ENCODE results near the gene SLC35F1.
"Not testable (repeated sequence)": the region's sequence is repeated elsewhere in the genome, so short reads cannot be mapped to it uniquely, and the experiment has no call there.

The SLC35F1 gene

DNA sequence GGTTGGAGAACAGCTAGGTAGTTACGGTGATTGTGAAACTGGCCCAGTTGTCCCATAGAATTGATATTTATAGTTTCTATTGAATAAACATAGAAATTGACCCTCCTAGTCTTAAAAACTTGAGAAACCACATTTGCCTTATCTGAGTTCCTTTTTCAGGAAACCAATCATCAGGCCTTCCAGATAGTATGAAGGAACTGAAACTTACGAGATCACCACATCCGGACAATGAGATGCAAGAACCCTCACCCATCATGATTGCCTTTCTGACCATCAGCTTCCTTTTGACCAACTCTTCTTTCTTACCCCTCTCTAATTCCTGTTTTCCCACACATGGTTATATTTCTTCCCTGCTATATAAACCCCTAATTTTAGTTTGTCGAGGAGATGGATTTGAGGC, 21.8 kb downstream of the SLC35F1 start:
- no peak for DNase-seq

DNA sequence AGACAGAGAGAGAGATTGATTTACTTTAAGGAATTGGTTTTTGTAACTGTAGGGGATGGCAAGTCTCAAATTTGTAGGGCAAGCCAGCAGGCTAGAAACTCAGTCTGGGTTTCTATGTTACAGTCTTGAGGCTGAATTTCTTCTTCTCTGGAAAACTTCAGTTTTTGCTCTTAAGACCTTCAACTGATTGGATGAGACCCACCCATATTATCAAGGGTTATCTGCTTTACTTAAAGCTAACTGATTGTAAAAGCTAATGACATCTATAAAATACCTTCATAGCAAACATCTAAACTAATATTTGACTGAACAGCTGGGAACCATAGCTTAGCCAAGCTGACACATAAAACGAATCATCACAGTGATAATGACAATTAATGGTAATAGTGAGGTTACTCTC, 22.4 kb downstream of the SLC35F1 start:
- DNase-seq = no peak

DNA sequence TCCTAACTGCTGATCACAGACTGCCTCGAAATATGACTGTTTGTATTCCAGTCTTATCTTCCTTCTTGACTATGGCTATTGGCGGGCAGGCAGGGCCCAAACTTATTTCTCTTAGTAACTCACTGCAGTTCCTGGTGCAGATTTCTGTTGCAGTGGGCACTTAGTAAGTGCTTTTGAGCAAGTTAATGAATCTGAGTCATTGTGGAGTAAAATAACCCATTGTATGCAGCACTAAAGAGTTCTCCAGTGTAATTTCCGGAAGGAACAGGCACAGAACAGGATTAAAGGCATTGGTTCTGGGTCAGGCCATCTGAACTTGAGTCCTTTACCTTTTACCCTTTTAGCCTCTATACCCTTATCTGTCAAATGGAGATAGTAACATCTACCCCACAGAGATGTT, 23.6 kb downstream of the SLC35F1 start:
- no peak for DNase-seq

DNA sequence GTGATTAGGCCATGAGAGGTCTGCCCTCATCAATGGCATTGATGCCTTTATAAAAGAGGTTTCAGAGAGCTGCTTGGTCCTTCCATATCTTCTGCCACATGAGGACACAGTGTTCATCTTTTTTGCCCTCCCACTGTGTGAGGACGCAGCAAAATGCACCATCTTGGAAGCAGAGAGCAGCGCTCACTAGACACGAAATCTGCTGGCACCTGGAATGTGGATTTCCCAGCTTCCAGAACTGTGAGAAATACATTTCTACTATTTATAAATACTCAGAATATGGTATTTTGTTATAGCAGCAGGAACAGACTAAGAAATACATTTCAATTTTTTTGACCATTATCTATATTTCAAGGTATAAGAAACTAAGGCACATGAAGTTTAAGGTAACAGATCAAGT, 24.9 kb downstream of the SLC35F1 start:
- no peak for DNase-seq

DNA sequence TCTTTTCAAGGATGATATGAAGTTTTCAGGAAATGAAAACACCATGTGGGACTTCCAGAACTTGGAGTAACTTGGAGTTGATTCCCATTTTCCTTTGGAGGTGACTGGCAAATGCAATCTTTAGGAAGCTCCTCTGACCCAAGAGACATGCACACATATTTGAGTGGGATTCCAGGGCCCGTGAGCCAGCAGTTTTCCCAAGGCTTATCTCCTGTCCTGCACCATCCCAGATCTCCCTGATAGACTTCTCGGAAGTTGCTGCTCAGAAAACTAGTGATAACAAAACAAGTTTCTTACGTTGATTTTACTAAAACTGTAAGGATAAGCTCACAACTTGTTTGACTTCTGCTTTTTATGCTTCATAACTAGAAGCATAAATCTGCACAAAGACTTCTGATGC, 25.6 kb downstream of the SLC35F1 start:
- no peak for DNase-seq

DNA sequence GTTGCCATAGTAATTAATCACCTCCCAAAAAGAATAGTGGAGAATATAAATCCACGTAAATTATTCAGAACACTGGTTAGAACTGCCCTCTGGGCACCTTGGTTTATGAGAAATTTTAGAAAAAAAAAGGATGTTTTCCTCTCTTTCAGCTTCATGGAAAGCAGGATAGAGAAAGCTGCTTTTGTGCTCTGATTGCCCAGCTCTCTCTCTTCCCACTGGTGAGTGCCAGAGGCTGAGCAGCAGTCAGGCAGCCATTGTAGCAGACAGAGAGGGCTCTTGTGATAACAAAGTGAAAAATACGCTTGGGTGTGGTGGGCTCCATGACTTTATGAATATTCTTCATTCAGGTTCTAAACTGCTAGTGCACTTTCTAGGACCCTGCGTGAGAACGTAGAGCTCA, 26.4 kb downstream of the SLC35F1 start:
- no peak for DNase-seq

DNA sequence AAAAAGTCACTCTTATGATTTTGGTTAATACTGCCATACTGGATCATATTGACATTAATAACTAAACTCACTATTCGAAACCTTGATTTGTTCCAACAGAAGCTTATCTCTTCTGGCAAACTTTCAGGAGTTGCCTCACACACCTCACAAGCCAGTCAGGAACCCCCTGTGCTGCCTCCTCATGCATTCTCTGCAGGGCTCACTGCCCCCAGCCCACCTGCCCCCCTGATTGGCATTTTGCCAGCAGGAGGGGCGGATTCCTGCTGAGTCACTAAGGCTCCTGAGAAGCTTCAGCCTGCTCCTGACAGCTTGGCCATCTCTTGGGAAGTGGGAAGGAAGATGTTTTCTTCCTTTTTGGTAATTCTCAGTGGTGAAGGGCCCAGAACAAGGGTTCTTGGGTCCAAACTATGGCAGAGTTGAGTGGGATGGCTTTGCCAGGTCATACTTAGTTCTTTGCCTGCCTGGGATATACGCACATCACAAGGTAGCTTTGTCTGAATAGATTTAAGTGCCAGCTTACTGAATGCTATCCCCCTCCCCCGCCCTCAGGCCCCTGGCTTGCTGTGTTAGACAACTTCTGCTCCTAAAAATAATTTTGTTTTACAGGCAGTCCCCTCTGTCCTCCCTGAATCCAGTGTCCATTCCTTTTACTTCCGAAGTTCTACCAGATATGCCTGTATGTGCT, 31.4 kb downstream of the SLC35F1 start:
- DNase-seq = no peak

DNA sequence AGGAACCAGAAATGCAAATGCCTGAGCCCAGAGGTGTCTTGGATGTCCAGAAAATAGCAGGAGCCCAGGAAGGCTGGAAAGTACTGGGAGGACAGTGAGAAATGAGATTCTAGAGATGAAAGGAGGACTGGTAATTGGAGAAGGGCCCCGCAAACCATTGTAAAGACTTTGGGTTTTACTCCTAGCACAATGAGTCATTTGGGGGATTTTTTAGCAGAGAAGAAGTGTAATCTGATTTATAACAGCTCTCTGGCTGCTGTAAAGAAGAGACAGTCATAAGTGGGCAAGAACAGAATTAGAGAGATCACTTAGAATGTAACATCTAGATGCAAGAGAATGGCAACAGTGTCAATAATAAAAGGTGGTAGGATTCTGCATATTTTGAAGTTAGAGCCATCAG, 40.2 kb downstream of the SLC35F1 start:
- no peak for DNase-seq

DNA sequence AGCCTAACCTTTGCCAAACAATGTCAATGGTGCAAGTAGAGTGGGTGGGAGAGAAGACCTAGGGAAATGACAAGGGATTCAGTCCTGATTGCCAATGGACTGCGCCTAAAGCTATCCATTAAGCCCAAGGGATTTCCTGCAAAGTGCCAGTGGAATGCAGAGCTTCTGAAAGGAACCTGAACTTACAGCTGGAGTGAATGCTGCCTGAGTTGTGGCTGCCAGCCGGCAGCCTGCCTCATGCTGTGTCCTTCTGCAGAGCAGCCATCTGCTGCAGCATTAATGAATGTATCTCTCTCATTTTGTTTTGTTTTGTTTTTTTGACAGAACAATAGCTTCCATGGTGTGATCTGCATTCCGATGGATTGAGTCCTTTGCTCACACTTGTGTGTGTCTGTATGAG, 44.7 kb downstream of the SLC35F1 start:
- no peak for DNase-seq

DNA sequence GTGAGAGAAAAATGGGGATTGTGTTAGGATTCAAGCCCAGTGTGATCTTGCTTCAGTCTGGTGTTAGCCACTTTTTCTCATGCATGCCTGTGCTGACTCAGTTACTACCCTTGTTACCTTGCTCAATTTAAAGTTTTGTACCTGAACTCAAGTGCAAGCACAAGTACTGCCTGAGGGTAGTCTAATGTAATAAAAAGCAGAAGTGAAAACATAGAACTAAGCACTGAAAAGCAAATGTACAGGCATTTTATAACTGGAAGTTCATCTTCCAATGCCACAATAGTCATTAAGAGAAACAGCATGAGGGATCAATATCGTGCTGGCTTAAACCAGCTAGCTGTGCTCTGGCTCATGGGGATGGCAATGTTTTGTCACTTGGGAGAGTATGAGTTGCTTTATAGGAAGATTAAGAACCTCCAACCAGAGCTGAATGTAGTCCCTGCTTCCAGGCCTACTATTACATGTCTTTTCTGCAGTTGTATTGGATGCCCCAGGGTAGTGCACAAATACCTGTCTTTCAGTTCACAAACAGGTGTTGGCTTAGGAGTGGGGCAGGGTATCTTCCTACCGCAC, 48.7 kb downstream of the SLC35F1 start:
- DNase-seq = no peak

DNA sequence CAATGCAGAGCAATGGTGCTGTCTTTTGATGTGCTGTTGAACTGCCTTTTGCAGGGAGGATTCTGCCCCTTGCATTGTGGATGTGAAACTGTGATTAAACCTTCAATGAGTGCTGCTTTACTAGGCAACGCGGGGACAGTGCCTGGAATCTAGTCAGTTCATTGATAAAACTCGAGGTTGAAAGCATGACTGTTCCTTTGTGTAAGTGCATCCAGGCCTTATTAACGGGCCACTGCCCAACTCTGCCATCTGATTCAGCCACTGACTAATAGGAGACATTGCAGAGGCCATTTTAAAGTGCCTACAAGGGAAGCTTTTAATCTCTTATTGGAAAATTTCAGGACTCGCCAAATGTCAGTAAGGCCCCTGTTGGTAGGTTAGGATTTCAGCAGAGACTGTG, 49.3 kb downstream of the SLC35F1 start:
- no peak for DNase-seq

DNA sequence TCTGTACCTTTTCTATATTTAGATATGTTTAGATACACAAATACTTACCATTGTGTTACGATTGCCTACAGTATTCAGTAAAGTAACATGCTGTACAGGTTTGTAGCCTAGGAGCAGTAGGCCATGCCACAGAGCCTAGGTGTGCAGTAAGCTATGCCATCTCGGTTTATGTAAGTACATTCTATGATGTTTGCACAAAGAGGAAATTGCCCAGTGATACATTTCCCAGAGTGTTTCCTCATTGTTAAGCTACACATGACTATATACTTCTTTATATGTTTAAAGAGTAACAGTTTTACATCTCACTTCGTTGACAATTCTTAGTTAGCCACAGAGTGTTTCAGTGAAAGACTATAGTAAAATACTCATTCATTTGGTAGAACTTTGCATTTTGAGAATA, 51.5 kb downstream of the SLC35F1 start:
- no peak for DNase-seq

DNA sequence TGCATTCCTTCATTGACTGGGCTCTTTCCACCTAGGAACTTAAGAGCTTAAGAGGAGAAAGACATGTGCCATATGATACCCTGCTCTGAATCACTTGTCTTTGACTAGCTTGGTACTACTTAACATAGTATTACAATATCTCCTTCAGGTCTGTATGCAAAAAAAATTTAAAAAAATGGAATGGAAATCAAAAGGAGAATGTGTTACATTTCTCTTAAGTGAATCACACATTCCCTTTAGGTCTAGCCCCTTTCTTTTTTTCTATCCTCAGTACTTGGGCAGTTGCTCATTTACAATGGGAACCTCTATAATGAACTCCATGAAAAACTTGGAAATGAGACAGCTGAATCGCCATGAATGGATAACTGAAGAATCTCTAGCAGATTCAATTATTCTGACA, 53.8 kb downstream of the SLC35F1 start:
- DNase-seq = no peak

DNA sequence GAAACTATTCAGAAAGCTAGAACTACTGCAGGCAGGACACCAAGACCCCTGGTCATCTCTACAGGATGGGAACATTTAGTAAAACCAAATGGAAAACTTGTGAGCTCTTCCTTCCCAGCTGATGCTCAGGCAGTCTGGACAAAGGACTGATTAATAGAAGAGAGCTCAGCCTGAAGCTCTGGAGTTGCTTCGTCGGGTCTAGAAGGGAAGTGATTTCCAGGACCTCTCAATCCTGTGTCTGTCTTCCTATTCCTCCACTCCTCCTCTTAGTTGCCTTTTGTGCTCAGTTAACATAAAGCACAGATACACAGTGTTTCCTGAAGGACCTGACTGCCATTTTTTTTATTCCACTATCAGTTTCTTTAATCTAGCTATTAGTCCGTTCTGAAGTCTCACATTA, 54.2 kb downstream of the SLC35F1 start:
- DNase-seq = no peak

DNA sequence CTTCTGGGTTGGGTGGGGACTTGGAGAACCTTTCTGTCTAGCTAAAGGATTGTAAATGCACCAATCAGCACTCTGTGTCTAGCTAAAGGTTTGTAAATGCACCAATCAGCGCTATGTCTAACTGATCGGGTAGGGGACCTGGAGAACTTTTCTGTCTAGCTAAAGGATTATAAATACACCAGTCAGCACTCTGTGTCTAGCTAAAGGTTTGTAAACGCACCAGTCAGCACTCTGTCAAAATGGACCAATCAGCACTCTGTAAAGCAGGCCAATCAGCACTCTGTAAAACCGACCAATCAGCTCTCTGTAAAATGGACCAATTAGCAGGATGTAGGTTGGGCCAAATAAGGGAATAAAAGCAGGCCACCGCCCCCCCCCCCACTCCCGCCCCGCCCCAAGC, 58.7 kb downstream of the SLC35F1 start:
- DNase-seq = not testable (repeated sequence)

DNA sequence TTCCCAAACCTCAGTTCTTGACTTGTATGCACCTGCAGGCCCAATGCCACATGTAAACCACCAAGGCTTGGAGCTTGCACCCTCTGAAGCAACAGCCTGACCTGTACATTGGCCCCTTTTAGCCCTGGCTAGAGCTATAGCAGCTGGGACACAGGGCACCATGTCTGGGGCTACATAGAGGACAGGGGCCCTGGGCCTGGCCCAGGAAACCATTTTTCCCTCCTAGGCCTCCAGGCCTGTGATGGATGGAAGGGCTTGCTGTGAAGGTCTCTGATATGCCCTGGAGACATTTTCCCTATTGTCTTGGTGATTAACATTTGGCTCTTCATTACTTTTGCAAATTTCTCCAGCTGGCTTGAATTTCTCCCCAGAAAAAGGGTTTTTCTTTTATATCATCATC, 64.6 kb downstream of the SLC35F1 start:
- DNase-seq = no peak

DNA sequence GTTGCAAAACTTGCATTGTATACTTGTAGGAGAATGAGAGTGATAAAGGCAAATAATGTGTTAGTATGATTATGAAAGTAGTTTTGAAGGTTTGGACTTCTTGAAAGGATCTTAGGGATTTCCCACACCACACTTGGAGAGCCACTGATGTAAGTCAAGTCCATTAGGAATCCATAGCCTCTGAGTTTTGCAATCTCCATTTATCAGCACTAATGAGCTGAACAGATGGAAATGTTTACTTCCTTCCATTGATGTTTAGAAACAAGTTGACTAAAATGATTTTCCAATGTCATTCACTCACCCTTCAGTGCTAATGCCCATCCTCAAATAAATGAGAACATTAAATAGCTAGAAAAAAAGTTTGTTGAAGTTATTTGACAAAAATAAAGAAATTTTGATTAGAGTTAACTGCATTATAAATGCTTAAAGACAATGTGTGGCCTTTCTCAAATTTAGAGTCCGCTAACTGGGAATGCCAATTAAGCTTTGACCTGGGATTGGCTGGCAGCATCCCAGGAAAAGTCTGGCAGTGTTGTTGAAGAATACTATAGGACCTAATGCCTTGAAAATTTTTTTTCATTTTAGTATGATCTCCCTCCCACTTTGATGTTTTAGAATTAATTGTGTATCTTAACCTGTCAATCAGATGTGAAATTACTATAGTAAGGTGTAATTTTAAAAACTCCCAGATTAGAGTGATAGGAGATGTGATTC, 68.0 kb downstream of the SLC35F1 start:
- DNase-seq = no peak

DNA sequence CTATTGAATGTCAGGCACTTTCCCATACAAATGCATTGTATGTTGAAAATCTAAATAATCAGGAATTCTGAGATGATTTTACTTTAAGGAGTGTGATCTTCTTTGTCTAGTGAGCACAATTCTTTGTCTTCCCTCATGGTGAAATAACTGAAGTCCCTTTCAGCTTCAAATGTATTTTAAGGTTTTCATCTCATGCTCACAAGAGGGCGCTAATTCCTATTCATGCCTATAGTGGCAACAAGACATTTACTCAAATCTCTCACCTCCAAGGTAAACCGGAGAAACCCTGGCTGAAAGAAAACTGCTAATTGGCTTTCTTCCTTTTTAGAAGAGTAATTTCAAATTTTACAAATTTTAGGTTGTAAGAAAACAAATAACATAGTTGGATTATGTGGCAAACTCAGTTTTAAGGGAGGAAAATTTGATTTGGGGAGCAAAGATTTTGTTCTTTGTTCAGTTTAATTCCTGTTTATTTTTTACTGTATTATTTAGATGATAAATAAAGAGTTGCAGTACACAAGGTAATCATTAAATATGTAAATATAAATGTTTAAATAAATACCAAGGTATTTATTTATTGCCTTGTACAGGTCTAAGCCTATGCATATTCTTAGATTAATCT, 69.1 kb downstream of the SLC35F1 start:
- DNase-seq = no peak

DNA sequence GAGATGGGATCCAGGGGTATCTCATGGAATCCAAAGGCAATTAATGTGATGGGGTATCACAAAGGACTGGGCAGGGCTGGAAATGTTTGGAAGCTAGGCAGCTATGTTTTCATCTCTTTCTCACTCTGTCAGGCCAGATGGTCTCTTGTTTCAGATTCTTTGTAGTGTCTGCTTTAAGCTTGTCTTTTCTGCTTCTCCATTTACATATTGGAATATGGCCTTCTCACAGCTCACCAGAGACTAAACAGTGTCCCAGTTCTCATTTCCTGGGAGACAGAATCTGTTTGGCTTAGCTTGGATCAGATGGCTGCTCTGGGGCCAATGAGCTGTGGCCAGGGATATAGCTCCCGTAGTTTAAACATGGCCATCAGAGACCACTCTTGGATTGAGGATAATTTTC, 78.9 kb downstream of the SLC35F1 start:
- DNase-seq = no peak

DNA sequence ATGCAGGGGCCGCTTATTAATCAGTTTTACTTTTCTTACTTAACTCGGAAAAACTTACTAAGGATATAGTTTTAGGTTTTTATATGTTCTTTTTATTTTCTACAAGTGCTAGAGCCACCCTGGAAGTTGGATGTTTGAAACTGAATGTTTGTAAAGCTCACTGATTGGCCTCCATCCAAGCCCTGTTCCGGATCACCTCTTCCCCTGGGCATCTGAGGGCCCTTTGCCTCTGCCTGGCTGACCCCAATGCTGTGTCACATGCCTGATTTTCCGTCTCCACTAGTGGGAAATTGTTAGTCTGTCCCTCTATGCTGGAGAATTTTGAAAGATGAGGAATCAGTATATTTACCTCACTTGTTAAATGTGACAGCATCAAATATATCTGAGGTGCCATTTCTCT, 79.3 kb downstream of the SLC35F1 start:
- DNase-seq = no peak

DNA sequence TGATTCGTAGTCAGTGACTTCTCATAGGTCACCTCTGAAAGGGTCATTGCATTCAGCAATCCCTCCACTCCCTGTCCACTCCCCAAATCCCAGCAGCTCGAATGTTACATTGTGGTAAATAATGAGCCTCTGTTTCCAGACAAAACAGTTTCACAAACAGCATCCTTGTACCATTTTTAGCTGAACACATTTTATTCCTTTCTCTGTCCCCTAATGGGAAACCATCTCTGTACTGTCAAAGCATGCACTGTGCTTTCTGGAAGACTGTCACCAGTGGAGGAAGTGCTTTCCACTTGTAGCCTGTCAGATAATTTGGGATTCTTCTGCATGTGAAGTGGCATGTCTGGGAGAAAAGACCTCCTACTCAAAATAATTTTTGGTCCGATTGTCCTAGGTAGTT, 82.0 kb downstream of the SLC35F1 start:
- no peak for DNase-seq

DNA sequence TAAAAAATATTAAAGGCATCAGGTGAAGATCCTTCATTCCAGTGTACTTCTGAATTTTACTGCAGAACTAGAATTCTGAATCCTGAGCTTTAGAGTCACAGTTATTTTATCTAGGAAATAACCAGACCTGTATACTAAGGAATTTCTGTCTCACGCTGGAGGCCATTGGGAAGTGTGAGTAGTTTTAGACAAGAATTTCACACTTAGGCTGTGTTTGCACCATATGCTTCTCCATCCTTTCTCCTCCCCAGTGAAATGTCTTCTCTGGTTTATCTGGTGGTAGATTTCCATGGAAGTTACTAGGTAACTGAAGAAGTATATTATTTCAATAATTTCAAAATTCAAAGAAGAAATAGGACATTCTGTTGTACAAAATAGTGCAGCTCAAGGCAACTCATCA, 83.1 kb downstream of the SLC35F1 start:
- no peak for DNase-seq

DNA sequence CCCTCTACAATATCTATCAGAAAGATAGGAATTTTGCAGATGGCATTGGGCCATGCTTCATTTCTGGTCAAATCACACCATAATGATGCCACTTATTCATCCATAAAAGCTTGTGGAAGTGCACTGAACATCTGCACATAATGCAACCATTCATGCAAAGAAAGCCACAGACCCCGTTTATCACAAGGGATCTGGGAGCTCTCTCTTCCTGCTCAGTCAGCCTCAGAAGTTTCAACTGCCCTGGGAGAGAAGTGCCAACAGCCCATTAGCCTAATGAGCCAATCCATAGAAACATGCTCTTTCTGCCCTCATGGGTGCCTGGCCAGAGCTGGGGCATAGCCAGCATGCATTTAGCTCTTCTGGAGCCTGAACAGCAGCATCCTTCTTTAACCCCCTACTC, 85.8 kb downstream of the SLC35F1 start:
- DNase-seq = no peak

DNA sequence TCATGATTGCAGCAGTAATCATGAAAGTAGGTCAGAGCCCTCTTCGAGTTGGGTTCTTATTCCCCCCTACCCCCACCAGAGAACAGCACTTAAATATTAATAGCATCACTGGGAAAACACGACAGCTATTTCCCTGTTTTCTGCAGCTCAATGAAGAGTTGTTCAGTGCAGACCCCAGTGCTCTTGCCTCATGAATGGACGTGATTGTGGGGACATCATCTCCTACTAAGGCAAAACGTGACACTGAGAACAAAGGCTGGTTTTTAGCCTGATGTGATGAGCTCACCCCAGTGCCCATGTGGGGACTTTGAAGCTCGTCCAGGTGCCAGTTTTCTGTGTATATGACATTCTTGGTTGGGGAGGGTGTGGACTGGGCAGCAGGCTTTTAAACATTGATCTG, 105.9 kb downstream of the SLC35F1 start:
- DNase-seq = no peak
